Calu3 (cell line): ENCODE measurements around the gene RIMS3. TPM values are rescaled to one million over a fixed set of nuclear protein-coding genes. Genes with fewer than 3 reads are reported as not detected.

Experiments used
- BruUV-seq: library from RNA; stranded (reverse); fragments of 400-500 nt; replicated peaks from 2 replicates; lab custom pipeline; 2021; lab: Mats Ljungman, UMichigan
- CTCF ChIA-PET: fragments of 300-600 bp; sonication (Branson Sonifier 250); formaldehyde crosslinking; loops from one replicate; lab custom pipeline; 2022; ENCODE audit warnings: antibody characterized with exemption; lab: Charles Lee
- DNase-seq: peaks from one replicate; pipeline ENCODE4 v3.0.0; 2022
- H3K27ac Mint-ChIP-seq: one replicate; pipeline ENCODE4 v1.8.0; 2022; ENCODE audit warnings: mixed read lengths; ENCODE audit not compliant: unreplicated experiment
- H3K27me3 Mint-ChIP-seq: one replicate; pipeline ENCODE4 v1.8.0; 2022; ENCODE audit warnings: mixed read lengths; ENCODE audit not compliant: unreplicated experiment
- H3K36me3 Mint-ChIP-seq: one replicate; pipeline ENCODE4 v1.8.0; 2022; ENCODE audit warnings: mild to moderate bottlenecking, moderate library complexity, mixed read lengths; ENCODE audit not compliant: insufficient read depth, unreplicated experiment
- H3K4me1 Mint-ChIP-seq: one replicate; pipeline ENCODE4 v1.8.0; 2022; ENCODE audit warnings: mild to moderate bottlenecking, low read depth, mixed read lengths; ENCODE audit not compliant: unreplicated experiment
- H3K4me3 Mint-ChIP-seq: one replicate; pipeline ENCODE4 v1.8.0; 2022; ENCODE audit warnings: mild to moderate bottlenecking, low read depth, moderate library complexity, mixed read lengths; ENCODE audit not compliant: unreplicated experiment
- H3K9me3 Mint-ChIP-seq: one replicate; pipeline ENCODE4 v1.8.0; 2022; ENCODE audit warnings: low read depth, mixed read lengths; ENCODE audit not compliant: unreplicated experiment
- CTCF ChIP-seq: fragments of 200-600 bp; IDR thresholded peaks from one replicate; pipeline ENCODE4 v1.8.0; 2022; ENCODE audit warnings: antibody characterized with exemption; ENCODE audit not compliant: unreplicated experiment
- intact Hi-C: fragments of 100-400 bp; cut with micrococcal nuclease; formaldehyde crosslinking; loops from one replicate; pipeline ENCODE4 v1.10.0; 2022; ENCODE audit not compliant: unreplicated experiment
- total RNA-seq: library from RNA; stranded (reverse); gene quantifications from 2 replicates; pipeline ENCODE4 v1.2.3, GENCODE V29; 2022

RIMS3 gene
- total RNA-seq, 1 experiment from 2014 or later, result 1.3 TPM

- H3K27me3 Mint-ChIP-seq, result peaks cover 68% of the 10 kb centered on the region
- CTCF ChIA-PET, result no interaction called here
- BruUV-seq, result no TSS peak
Observed at GRCh38 chr1:40621821-40622450, 43.5 kb downstream of the RIMS3 start.

GRCh38 chr1:40620586-40621210 lies 44.8 kb downstream of the RIMS3 start:
- H3K4me3 Mint-ChIP-seq, result no peak overlapping the region
- DNase-seq, result no peak
- H3K4me1 Mint-ChIP-seq, result no peaks in the 10 kb centered on the region
- no TSS peak for BruUV-seq
- no peak for TF ChIP-seq CTCF
- peaks cover 57% of the 10 kb centered on the region for H3K27me3 Mint-ChIP-seq
- CTCF ChIA-PET, result no interaction called here
- no peak overlapping the region for H3K27ac Mint-ChIP-seq
- H3K36me3 Mint-ChIP-seq, result no peaks in the 10 kb centered on the region
- H3K9me3 Mint-ChIP-seq, result peaks cover 12% of the 10 kb centered on the region
- intact Hi-C loops, result no loop called here

More at GRCh38 chr1:40621821-40622450, 43.5 kb downstream of the RIMS3 start:
- H3K27ac Mint-ChIP-seq, result no peak overlapping the region
- H3K4me3 Mint-ChIP-seq, result no peak overlapping the region
- intact Hi-C loops, result no loop called here
- no peaks in the 10 kb centered on the region for H3K36me3 Mint-ChIP-seq
- no peak for DNase-seq
- H3K9me3 Mint-ChIP-seq, result peaks cover 12% of the 10 kb centered on the region
- H3K4me1 Mint-ChIP-seq, result no peaks in the 10 kb centered on the region
- no peak for TF ChIP-seq CTCF

GRCh38 chr1:40620150-40620549 lies 45.3 kb downstream of the RIMS3 start:
- H3K36me3 Mint-ChIP-seq, result no peaks in the 10 kb centered on the region
- peaks cover 51% of the 10 kb centered on the region for H3K27me3 Mint-ChIP-seq
- no peaks in the 10 kb centered on the region for H3K4me1 Mint-ChIP-seq
- peaks cover 12% of the 10 kb centered on the region for H3K9me3 Mint-ChIP-seq
- no peak for TF ChIP-seq CTCF
- CTCF ChIA-PET, result no interaction called here
- intact Hi-C loops, result no loop called here
- no peak for DNase-seq
- H3K27ac Mint-ChIP-seq, result no peak overlapping the region
- no peak overlapping the region for H3K4me3 Mint-ChIP-seq
- no TSS peak for BruUV-seq

- TF ChIP-seq CTCF, result no peak
- H3K9me3 Mint-ChIP-seq, result peaks cover 12% of the 10 kb centered on the region
- H3K4me1 Mint-ChIP-seq, result no peaks in the 10 kb centered on the region
- CTCF ChIA-PET, result no interaction called here
- BruUV-seq, result no TSS peak
- intact Hi-C loops, result loop anchor here (10.0 kb wide), 1 partner anchor 337 kb away; no protein-coding TSS in a partner anchor
- no peak for DNase-seq
- no peak overlapping the region for H3K4me3 Mint-ChIP-seq
- no peaks in the 10 kb centered on the region for H3K36me3 Mint-ChIP-seq
- peaks cover 33% of the 10 kb centered on the region for H3K27me3 Mint-ChIP-seq
- no peak overlapping the region for H3K27ac Mint-ChIP-seq
Observed at GRCh38 chr1:40618108-40618507, 47.4 kb downstream of the RIMS3 start.
